Measurements from ENCODE around the gene NRP2.
A peak's percentile ranks its signal among the peaks of the same experiment; 100 is the strongest.

The NRP2 gene

GRCh38 chr2:205758500-205758899 is 76.2 kb downstream of the NRP2 start:
- no peak for DNase-seq

GRCh38 chr2:205759257-205759656 is 77.0 kb downstream of the NRP2 start:
- no peak for DNase-seq

GRCh38 chr2:205759732-205760131 is 77.4 kb downstream of the NRP2 start:
- DNase-seq, result no peak

GRCh38 chr2:205760157-205760556 is 77.9 kb downstream of the NRP2 start:
- DNase-seq, result no peak

- no peak for DNase-seq
These were observed 79.1 kb downstream of the NRP2 start for GRCh38 chr2:205761421-205761820.

GRCh38 chr2:205762881-205763280 is 80.6 kb downstream of the NRP2 start:
- DNase-seq, result no peak

DNA sequence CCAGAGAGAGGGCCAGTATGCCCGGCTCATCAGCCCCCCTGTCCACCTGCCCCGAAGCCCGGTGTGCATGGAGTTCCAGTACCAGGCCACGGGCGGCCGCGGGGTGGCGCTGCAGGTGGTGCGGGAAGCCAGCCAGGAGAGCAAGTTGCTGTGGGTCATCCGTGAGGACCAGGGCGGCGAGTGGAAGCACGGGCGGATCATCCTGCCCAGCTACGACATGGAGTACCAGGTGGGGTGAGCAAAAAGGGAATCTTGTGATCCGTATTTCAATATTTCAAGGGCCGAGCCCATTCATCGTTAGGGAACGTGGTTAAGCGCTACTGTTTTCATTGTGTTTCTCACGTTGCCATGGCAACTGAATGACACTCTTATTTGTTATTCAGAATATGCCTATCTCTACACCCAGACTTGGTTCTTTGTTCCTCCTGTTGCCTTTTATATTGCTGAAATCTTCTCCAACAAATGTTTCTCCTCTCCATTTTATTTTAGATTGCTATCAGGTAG is 81.5 kb downstream of the NRP2 start:
- DNase-seq, result peak; percentile 4

DNA sequence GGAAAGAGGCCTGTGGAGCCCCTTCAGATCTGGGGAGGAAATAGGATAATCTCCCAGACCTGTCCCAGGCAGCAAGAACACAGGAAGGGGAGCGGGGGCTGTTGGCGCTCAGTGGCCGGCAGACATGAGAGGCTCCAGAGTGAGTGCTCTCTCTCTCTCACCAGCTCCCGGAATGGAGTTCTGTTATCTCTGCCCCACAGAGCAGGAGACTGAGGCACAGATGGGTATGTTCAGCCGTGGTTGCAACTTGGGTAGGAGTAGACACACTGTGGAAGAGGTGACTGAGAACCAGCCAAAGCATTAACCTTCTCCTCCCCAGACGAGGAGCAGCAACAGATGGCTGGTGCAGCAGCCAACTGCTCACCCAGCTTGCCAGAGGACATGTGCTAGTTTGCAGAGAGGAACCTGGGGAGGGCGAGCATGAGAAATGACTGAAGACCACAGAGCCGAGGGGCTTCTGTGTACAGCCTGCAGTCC is 82.0 kb downstream of the NRP2 start:
- DNase-seq, result no peak

DNA sequence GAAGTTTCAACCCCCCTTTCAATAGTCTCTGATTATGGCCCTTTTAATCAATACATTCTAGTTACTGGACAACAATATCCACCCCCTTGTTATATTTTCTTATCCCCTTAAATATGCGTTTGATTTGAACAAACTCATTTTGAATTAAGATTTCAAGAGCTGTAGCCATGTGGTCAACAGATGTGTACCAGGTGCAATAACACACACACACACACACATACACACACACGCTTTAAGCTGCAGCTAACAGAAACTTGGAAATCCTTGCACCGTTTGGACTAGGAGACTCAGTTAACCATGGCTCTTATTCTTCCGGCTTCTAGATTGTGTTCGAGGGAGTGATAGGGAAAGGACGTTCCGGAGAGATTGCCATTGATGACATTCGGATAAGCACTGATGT is 82.8 kb downstream of the NRP2 start:
- DNase-seq, result no peak

GRCh38 chr2:205766779-205767359 is 84.6 kb downstream of the NRP2 start:
- DNase-seq, result peak; percentile 32

GRCh38 chr2:205767617-205768016 is 85.3 kb downstream of the NRP2 start:
- no peak for DNase-seq

GRCh38 chr2:205768341-205768740 is 86.0 kb downstream of the NRP2 start:
- no peak for DNase-seq

DNA sequence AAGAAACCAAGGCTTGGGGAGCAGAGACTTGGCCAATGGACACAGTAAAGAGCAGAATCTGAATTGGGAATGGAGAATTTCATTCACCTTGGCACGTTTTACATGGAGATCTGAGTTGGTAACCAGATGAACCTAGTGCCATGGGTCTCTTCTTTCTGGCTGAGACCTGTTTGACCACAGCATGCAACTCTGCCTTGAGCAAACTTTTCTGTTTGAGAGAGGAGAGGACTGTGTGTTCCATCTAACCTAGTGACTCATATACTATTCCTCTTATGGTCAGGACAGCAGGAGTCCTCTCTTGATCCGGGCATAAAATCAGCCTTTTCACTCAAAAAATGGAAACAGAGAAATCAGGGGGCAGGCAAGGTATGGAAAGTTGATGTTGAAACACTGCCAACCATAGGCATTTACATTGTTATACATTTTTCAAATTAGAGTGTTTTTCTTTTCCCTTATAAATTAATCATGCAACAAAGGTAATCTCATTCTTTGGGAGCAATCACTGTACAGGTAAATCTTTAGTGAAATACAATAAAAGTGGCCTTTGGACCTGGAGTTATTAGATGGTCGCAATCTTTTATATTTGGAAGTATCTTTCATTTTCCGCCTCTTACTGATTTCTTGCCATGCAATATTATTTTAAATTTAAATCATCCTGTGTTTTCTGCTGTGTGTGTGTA is 86.7 kb downstream of the NRP2 start:
- DNase-seq, result no peak

- no peak for DNase-seq
These were observed 87.2 kb downstream of the NRP2 start for GRCh38 chr2:205769495-205769850.

DNA sequence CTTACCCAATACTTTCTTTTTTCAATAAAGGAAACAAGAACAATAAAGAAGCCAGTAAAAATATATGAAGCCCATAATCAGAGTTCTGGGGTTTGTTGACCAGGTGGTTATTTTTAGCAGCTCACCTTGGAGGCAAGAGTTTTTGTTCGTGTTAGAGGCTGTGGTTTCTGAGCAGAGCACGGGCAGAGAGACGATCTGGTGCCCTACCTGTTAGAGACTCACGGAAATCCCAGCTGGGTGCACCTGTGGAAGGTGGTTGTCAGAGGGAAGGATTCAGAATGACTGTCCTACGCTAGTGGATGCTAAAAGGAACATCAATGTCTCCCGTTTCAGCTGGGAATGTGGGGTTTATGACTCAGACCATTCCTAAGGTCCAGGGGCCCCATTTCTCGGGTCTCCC is 87.6 kb downstream of the NRP2 start:
- DNase-seq, result no peak

DNA sequence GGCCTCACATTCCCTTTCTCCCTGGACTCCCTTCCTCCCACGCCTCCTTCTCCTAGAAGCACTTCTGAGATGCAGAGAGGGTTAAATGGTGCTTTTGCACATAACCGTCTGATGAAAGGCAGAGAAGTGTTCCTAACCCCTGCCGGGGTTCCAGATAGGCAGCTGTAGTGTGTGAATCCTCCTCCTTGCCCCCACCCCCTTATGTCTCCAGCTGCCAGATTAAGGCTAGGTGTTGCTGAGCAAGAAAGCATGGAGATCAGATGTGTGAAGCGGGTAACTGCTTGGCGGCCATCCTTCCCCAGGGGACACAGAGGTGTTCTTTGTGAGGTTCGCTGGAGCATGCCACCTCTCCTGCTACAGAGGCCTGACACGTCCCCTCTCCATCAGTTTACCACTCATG is 88.3 kb downstream of the NRP2 start:
- DNase-seq, result no peak

DNA sequence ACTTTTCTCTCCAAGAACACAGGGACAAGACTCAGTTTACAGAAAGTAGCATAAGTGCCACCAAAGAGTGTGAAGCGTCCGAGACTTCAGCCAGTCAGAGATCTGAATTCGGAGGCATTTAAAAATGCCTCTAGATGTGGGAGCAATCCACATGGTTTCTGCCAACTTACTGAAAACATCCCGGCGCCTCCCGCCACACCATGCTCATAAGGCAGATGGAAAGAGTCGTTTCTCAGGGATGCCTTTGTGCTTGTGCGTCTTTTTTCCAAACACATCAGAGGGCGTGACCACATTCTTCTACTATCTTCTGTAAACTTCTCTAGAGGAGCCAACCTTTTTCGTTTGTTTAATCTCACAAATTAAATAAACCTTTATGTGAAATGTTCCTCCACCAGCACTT is 88.7 kb downstream of the NRP2 start:
- DNase-seq, result no peak

DNA sequence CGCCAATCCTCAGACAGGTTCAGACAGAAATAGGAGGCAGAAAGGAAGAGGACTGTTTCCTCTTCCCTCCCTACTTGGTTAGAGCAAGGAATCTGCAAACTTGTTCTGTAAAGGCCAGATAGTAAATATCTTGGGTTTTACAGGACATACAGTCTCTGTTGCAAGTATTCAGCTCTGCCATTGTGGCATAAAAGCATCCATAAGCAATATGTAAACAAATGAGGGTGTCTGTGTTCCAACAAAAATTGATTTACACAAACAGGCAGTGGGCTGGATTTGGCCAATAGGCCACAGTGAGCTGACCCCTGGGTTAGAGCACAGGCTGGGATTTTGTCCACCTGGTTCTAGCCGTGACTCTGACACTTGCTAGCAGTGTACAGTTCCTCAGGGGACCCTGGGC is 89.4 kb downstream of the NRP2 start:
- DNase-seq, result no peak

DNA sequence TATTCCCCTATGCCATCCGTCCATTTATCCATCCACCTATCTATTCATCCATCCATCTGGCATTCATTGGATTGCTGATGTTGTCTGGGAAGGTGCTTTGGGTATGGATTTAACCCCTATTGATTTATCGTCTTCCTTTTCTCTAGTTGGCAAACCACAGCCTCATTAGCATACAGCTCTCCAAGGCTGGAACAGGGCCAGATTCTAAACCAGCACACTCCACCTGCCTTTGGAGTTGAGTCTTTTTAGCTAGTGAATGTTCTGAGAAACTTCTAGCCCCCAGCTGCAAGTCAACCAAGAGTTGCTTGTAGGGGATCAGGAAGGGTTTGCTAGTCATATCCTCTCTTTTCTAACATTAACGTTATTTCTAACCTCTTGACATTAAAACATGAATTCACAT is 90.7 kb downstream of the NRP2 start:
- no peak for DNase-seq

DNA sequence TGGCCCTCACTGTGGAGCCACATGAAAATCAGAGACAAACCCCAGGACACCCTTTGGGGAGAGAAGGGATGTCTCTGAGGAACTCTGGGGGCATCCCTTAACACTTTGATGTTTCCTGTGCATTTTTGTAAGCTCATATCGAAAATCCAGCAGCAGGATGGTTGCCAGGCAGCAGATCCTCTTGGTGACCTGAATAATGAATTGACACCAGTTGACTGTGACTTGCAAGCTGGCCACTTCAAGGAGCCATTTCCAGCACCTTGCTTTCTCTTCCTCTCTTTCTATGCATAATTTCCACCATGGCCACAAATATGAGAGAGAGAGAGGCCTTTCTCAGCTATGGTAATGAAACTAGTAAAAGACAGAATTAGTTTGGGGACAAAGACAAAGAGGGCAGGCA is 91.7 kb downstream of the NRP2 start:
- no peak for DNase-seq

GRCh38 chr2:205775097-205775877 is 93.0 kb downstream of the NRP2 start:
- no peak for DNase-seq

GRCh38 chr2:205776139-205776538 is 93.8 kb downstream of the NRP2 start:
- peak; percentile 3 for DNase-seq

DNA sequence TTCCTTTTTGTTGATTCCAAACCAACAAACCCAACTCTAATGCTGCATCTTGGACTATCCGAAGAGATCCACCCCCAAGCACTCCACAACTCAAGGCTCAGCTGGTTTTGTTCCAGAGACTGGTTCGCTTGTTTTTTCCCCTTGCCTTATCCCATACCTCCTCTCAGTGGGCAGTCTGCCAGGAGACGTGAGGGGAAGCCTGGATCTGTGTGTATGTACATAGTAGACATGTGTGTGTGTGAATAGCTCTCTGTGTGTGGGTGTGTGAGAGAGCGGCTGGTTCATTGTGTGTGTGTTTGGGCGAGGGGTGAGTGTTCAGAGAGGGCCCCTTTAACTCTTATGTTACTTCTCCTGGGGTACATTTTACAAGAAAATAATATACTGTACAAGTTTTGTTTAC is 94.4 kb downstream of the NRP2 start:
- DNase-seq, result no peak

DNA sequence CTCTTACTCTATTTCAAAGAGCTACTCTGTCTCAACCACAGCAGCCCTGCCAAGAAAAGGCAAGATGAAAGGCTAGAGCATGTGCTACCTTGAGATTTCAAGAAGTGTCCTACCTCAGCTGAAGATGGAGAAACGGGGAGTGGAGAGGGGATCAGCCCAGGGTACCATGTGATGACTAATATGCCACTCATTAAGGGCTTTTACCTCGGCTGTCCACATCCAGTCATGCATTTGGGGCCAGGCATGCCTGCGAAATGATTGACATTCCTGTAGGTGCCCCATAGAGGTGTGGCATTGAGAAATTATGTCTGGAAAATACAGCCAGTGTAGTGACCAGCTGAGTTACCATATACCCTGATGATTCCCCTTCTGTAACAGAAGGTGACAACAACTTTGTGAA is 96.1 kb downstream of the NRP2 start:
- DNase-seq, result no peak

Measured in CD4-positive, alpha-beta T cell treated with Interleukin-12 subunit alpha and Interleukin-12 subunit beta, for 1 hour (primary cell).